H1 (cell line): Measurements from ENCODE around the gene CPLANE2. TPM values are rescaled to one million over a fixed set of nuclear protein-coding genes. Genes with fewer than 3 reads are reported as not detected.
"Not testable (repeated sequence)": the region's sequence is repeated elsewhere in the genome, so short reads cannot be mapped to it uniquely, and the experiment has no call there.

Experiments
- CTCF ChIA-PET: fragments of 300-600 bp; sonication (Branson Sonifier 250); formaldehyde crosslinking; loops from one replicate; lab custom pipeline; 2021; ENCODE audit not compliant: partially characterized antibody; lab: Charles Lee
- POLR2A ChIA-PET: fragments of 300-600 bp; sonication (Branson Sonifier 250); formaldehyde crosslinking; loops from one replicate; lab custom pipeline; 2021; ENCODE audit warnings: inconsistent platforms; ENCODE audit not compliant: partially characterized antibody; lab: Charles Lee
- DNase-seq, 2 experiments: peaks; one replicate each; pipeline versions ENCODE4 v3.0.0 to v3.0.0-alpha.2; 2010 to 2022; ENCODE audit warnings: low spot score in 2 of 2, low read depth in 1 of 2, mixed read lengths in 1 of 2
- FAIRE-seq: peaks from 2 replicates; lab custom pipeline; 2011; peaks lifted over from hg19 to GRCh38; lab: Jason Lieb, UNC
- H2AFZ ChIP-seq: 2 replicates; pipeline ENCODE4 v1.8.1; 2012; ENCODE audit warnings: low read length, inconsistent platforms
- H2AK5ac ChIP-seq: 2 replicates; pipeline ENCODE4 v1.6.1; 2013; ENCODE audit warnings: low read depth, low read length
- H2BK120ac ChIP-seq: replicated peaks from 2 replicates; pipeline ENCODE3; 2013; ENCODE audit warnings: low read depth, low read length, inconsistent platforms
- H2BK12ac ChIP-seq: 2 replicates; pipeline ENCODE4 v1.6.1; 2013; ENCODE audit warnings: low read depth, low read length
- H2BK15ac ChIP-seq: 2 replicates; pipeline ENCODE4 v1.6.1; 2013; ENCODE audit warnings: low read length
- H2BK20ac ChIP-seq: 2 replicates; pipeline ENCODE4 v1.6.1; 2013; ENCODE audit warnings: low read length
- H2BK5ac ChIP-seq: 2 replicates; pipeline ENCODE4 v1.6.1; 2013; ENCODE audit warnings: low read depth, low read length
- H3K14ac ChIP-seq: 2 replicates; pipeline ENCODE4 v1.6.1; 2013; ENCODE audit warnings: inconsistent platforms; ENCODE audit not compliant: insufficient read length
- H3K18ac ChIP-seq: 2 replicates; pipeline ENCODE4 v1.6.1; 2013; ENCODE audit warnings: low read length; ENCODE audit errors: extremely low read depth
- H3K23ac ChIP-seq: 2 replicates; pipeline ENCODE4 v1.6.1; 2013; ENCODE audit warnings: inconsistent platforms; ENCODE audit not compliant: insufficient read length
- H3K23me2 ChIP-seq: 2 replicates; pipeline ENCODE4 v1.6.1; 2013; ENCODE audit warnings: low read depth, low read length
- H3K27ac ChIP-seq: 2 replicates; pipeline ENCODE4 v1.6.1; 2011; ENCODE audit warnings: low read depth, low read length, inconsistent platforms
- H3K27me3 ChIP-seq, 4 experiments: replicated peaks in 1 of 4; 1 replicate in 1 of 4; 2 replicates in 3 of 4; pipeline versions ENCODE4 v1.6.1 to v1.8.1; 2011 to 2013; ENCODE audit warnings: low read length in 3 of 4, mild to moderate bottlenecking in 3 of 4, inconsistent platforms in 2 of 4, mixed read lengths in 2 of 4, moderate library complexity in 1 of 4; ENCODE audit not compliant: control insufficient read depth in 3 of 4, insufficient read depth in 3 of 4; ENCODE audit errors: extremely low read depth in 1 of 4
- H3K36me3 ChIP-seq, 4 experiments: 2 replicates each; pipeline versions ENCODE4 v1.6.1 to v1.8.1; 2011 to 2013; ENCODE audit warnings: mild to moderate bottlenecking in 4 of 4, low read length in 3 of 4, moderate library complexity in 2 of 4, control low read depth in 1 of 4, inconsistent platforms in 1 of 4; ENCODE audit not compliant: insufficient read depth in 4 of 4, control insufficient read depth in 2 of 4
- H3K4ac ChIP-seq: replicated peaks from 2 replicates; pipeline ENCODE3; 2013; ENCODE audit warnings: low read length, low read depth, mixed read lengths, inconsistent platforms; ENCODE audit not compliant: insufficient read length
- H3K4me1 ChIP-seq, 4 experiments: replicated peaks in 1 of 4; 1 replicate in 1 of 4; 2 replicates in 3 of 4; pipeline versions ENCODE4 v1.6.1 to v1.8.1; 2011 to 2013; ENCODE audit warnings: low read length in 3 of 4, inconsistent platforms in 2 of 4, mixed read lengths in 1 of 4; ENCODE audit not compliant: insufficient read depth in 4 of 4, control insufficient read depth in 3 of 4
- H3K4me2 ChIP-seq, 2 experiments: 2 replicates each; pipeline versions ENCODE4 v1.6.1 to v1.8.1; 2011 to 2013; ENCODE audit warnings: low read depth in 2 of 2, low read length in 2 of 2, control low read depth in 1 of 2, inconsistent platforms in 1 of 2, mild to moderate bottlenecking in 1 of 2; ENCODE audit not compliant: insufficient read depth in 1 of 2
- H3K4me3 ChIP-seq, 4 experiments: fragments of 200-600, 300-600 bp in 1 of 4; sonication (generic), shearing (Covaris generic), sonication (Bioruptor Twin) in 1 of 4; 2 replicates each; pipeline versions ENCODE4 v1.5.1 to v1.8.1; 2011 to 2016; ENCODE audit warnings: low read length in 4 of 4, low read depth in 3 of 4, control low read depth in 2 of 4, inconsistent platforms in 2 of 4, mild to moderate bottlenecking in 2 of 4, mixed read lengths in 1 of 4, moderate library complexity in 1 of 4; ENCODE audit not compliant: insufficient read depth in 2 of 4; ENCODE audit errors: extremely low read depth in 1 of 4
- H3K56ac ChIP-seq: replicated peaks from 2 replicates; pipeline ENCODE3; 2013; ENCODE audit warnings: low read depth, mild to moderate bottlenecking, mixed read lengths, low read length, inconsistent platforms; ENCODE audit not compliant: insufficient read length
- H3K79me1 ChIP-seq: 2 replicates; pipeline ENCODE4 v1.6.1; 2013; ENCODE audit warnings: low read depth, low read length, control low read depth
- H3K79me2 ChIP-seq, 2 experiments: 2 replicates each; pipeline versions ENCODE4 v1.6.1 to v1.8.1; 2012 to 2013; ENCODE audit warnings: low read length in 2 of 2, mild to moderate bottlenecking in 2 of 2, inconsistent platforms in 1 of 2; ENCODE audit not compliant: insufficient read depth in 2 of 2, control insufficient read depth in 1 of 2
- H3K9ac ChIP-seq, 4 experiments: replicated peaks in 1 of 4; 1 replicate in 1 of 4; 2 replicates in 3 of 4; pipeline versions ENCODE4 v1.6.1 to v1.8.1; 2011 to 2013; ENCODE audit warnings: low read depth in 3 of 4, low read length in 3 of 4, control low read depth in 2 of 4, mild to moderate bottlenecking in 2 of 4, moderate library complexity in 2 of 4, inconsistent platforms in 1 of 4; ENCODE audit errors: extremely low read depth in 1 of 4
- H3K9me3 ChIP-seq, 2 experiments: 2 replicates each; pipeline versions ENCODE4 v1.6.1 to v1.8.1; 2012 to 2013; ENCODE audit warnings: mild to moderate bottlenecking in 2 of 2, moderate library complexity in 2 of 2, control low read depth in 1 of 2, inconsistent platforms in 1 of 2, low read depth in 1 of 2, low read length in 1 of 2, mixed read lengths in 1 of 2; ENCODE audit not compliant: insufficient read depth in 2 of 2
- H4K20me1 ChIP-seq, 2 experiments: replicated peaks in 1 of 2; 2 replicates each; pipeline versions ENCODE3 to v1.8.1; 2011 to 2013; ENCODE audit warnings: inconsistent platforms in 2 of 2, low read length in 2 of 2, mild to moderate bottlenecking in 1 of 2; ENCODE audit not compliant: insufficient read depth in 2 of 2, control insufficient read depth in 1 of 2
- H4K5ac ChIP-seq: 2 replicates; pipeline ENCODE4 v1.6.1; 2013; ENCODE audit warnings: low read length, low read depth, mixed read lengths, inconsistent platforms; ENCODE audit not compliant: insufficient read length
- H4K8ac ChIP-seq: 2 replicates; pipeline ENCODE4 v1.8.0; 2013; ENCODE audit warnings: mild to moderate bottlenecking, moderate library complexity, low read length, inconsistent platforms; ENCODE audit not compliant: insufficient read depth; ENCODE audit errors: extremely low read depth
- H4K91ac ChIP-seq: replicated peaks from 2 replicates; pipeline ENCODE3; 2013; ENCODE audit warnings: low read length, mixed read lengths, inconsistent platforms; ENCODE audit not compliant: insufficient read length
- WGBS, 2 experiments: shearing (Covaris generic) in 1 of 2; methylation state at CpG; one replicate each; pipeline versions ENCODE4 v1.1.6 to v1.1.7; 2013 to 2015; ENCODE audit warnings: low lambda C conversion rate in 2 of 2, mixed read lengths in 2 of 2, inconsistent platforms in 1 of 2, low coverage in 1 of 2, missing lambda C conversion rate in 1 of 2; ENCODE audit not compliant: insufficient replicate concordance in 2 of 2, insufficient coverage in 1 of 2, insufficient read length in 1 of 2; ENCODE audit errors: extremely low coverage in 1 of 2, missing lambda C conversion rate in 1 of 2; 5-methylcytosine and 5-hydroxymethylcytosine counted together
- polyA plus RNA-seq, 7 experiments: library from polyadenylated mRNA; depleted of rRNA in 3 of 7; stranded (reverse) in 5 of 7; unstranded in 2 of 7; fragments of >200 nt in 5 of 7; fragments of 200-250 nt in 2 of 7; gene quantifications; 1 replicate in 5 of 7; 2 replicates in 1 of 7; 4 replicates in 1 of 7; pipeline versions ENCODE4 v1.2.1 to v1.2.3, GENCODE V29; 2011 to 2013; ENCODE audit warnings: missing spikeins in 2 of 7, mixed read lengths in 2 of 7
- total RNA-seq: library from RNA; stranded (reverse); fragmentation: NEBNext Ultra II Directional; extraction: Animal tissue kit (Norgen Biotek cat#: 25700); gene quantifications from 2 replicates; pipeline ENCODE4 v1.2.1, GENCODE V29; 2021

CPLANE2 gene
- total and polyA plus RNA-seq, 2 of the 8 experiments (the other 6 are each of a cell fraction or from before 2014, with no cell fraction given) = 2.3 to 2.5 TPM

- ChIA-PET CTCF (interaction anchor here (0.6 to 9.0 kb wide), 17 partner anchors 14 to 175 kb away, joined by 3 to 106 read pairs (median 4); partner anchors contain the start of genes ARHGEF19, CPLANE2 and FAM131C), POLR2A (interaction anchor here (0.6 to 1.4 kb wide), 3 partner anchors 11 to 117 kb away, joined by 3 read pairs; no protein-coding TSS in a partner anchor)
- FAIRE-seq, H3K36me3 ChIP-seq, H2BK12ac ChIP-seq, H2AK5ac ChIP-seq, H4K20me1 ChIP-seq, H3K14ac ChIP-seq, H3K23me2 ChIP-seq, H3K23ac ChIP-seq, H2BK15ac ChIP-seq, H3K4me2 ChIP-seq, H3K18ac ChIP-seq, H2BK20ac ChIP-seq, H3K4me1 ChIP-seq, H4K5ac ChIP-seq, DNase-seq, H3K79me1 ChIP-seq, H4K8ac ChIP-seq, H3K79me2 ChIP-seq, H3K4ac ChIP-seq, H3K4me3 ChIP-seq, H3K9me3 ChIP-seq, H2AFZ ChIP-seq, H3K9ac ChIP-seq, H4K91ac ChIP-seq, H3K27ac ChIP-seq, H2BK120ac ChIP-seq, H3K27me3 ChIP-seq, H2BK5ac ChIP-seq, H3K56ac ChIP-seq: not testable (repeated sequence)
- 75% methylated on average over 1 of the region's 1 CpG; no CpG with 5 or more reads in 1 of the 2 experiments for WGBS, 2 experiments
Measured at GRCh38 chr1:16246239-16246638, 9.3 kb upstream of the CPLANE2 start.
